GM12892 (cell line): ENCODE results near the gene SPRR2G.
"Not testable (repeated sequence)": the region's sequence is repeated elsewhere in the genome, so short reads cannot be mapped to it uniquely, and the experiment has no call there.

Experiments used
- POLR2A ChIP-seq: IDR thresholded peaks from 2 replicates; pipeline ENCODE4 v1.6.1; 2011; ENCODE audit warnings: low read depth, low read length, control low read depth
- POLR2AphosphoS5 ChIP-seq: IDR thresholded peaks from 2 replicates; pipeline ENCODE4 v1.6.1; 2011; ENCODE audit warnings: low read depth, low read length, control low read depth

- TF ChIP-seq POLR2AphosphoS5, POLR2A: not testable (repeated sequence)
Measured at GRCh38 chr1:153128688-153129087, 22.0 kb downstream of the SPRR2G start.
